HG03342 (cell line): Measurements from ENCODE around the gene ZNF304.
"Not testable (repeated sequence)": the region's sequence is repeated elsewhere in the genome, so short reads cannot be mapped to it uniquely, and the experiment has no call there.

ENCODE experiments used
- ATAC-seq: cut with Tn5 transposase; IDR thresholded peaks from one replicate; pipeline ENCODE4 v1.9.1; 2021; ENCODE audit warnings: mild to moderate bottlenecking, moderate library complexity; ENCODE audit not compliant: unreplicated experiment

The ZNF304 gene

GRCh38 chr19:57359300-57359699, 8.2 kb downstream of the ZNF304 start:
- no peak for ATAC-seq

GRCh38 chr19:57362419-57362818, 11.3 kb downstream of the ZNF304 start:
- ATAC-seq: no peak

GRCh38 chr19:57362997-57363687, 12.1 kb downstream of the ZNF304 start, which contains the start of the genes TRAPPC2B and ZNF547:
Gene TRAPPC2B, plus strand, starts transcription at chr19:57363551. Its CDS starts 1,283 bp downstream, at chr19:57364834.
Gene ZNF547, plus strand, starts transcription at chr19:57363551. Its CDS starts 5,005 bp downstream, at chr19:57368556.
- peak; percentile 90 for ATAC-seq

GRCh38 chr19:57363688-57364181, 12.7 kb downstream of the ZNF304 start:
- ATAC-seq: no peak

GRCh38 chr19:57366776-57367175, 15.7 kb downstream of the ZNF304 start:
- no peak for ATAC-seq

GRCh38 chr19:57374179-57374578, 23.1 kb downstream of the ZNF304 start:
- no peak for ATAC-seq

GRCh38 chr19:57374647-57375046, 23.6 kb downstream of the ZNF304 start:
- ATAC-seq: not testable (repeated sequence)

GRCh38 chr19:57376151-57376550, 25.1 kb downstream of the ZNF304 start:
- no peak for ATAC-seq

- no peak for ATAC-seq
Measured at GRCh38 chr19:57377498-57378146, 26.6 kb downstream of the ZNF304 start.

- ATAC-seq: no peak
Measured at GRCh38 chr19:57380923-57381322, 29.9 kb downstream of the ZNF304 start.

GRCh38 chr19:57382806-57383488, 31.9 kb downstream of the ZNF304 start:
- no peak for ATAC-seq

GRCh38 chr19:57389194-57389729, 38.2 kb downstream of the ZNF304 start:
- no peak for ATAC-seq

- ATAC-seq: peak; percentile 98
Measured at GRCh38 chr19:57389730-57390598, 38.9 kb downstream of the ZNF304 start, which contains the start of gene ZNF548. Gene ZNF548, plus strand, starts transcription at chr19:57389854. Its CDS starts 246 bp downstream, at chr19:57390100.

GRCh38 chr19:57395710-57396109, 44.6 kb downstream of the ZNF304 start:
- no peak for ATAC-seq

GRCh38 chr19:57398868-57399267, 47.8 kb downstream of the ZNF304 start:
- ATAC-seq: no peak

- no peak for ATAC-seq
Measured at GRCh38 chr19:57403737-57404563, 52.9 kb downstream of the ZNF304 start.

- no peak for ATAC-seq
Measured at GRCh38 chr19:57406516-57407123, 55.5 kb downstream of the ZNF304 start.
